ENCODE results near the gene PSTPIP1. TPM values are rescaled to one million over a fixed set of nuclear protein-coding genes. Genes with fewer than 3 reads are reported as not detected.

Gene PSTPIP1
- total and polyA plus RNA-seq, 2 experiments from 2014 or later: not detected

- 71% methylated on average over 21 of the region's 21 CpGs for WGBS (ENCODE audit: low lambda C conversion rate, missing lambda C conversion rate)
- no peaks in the 10 kb centered on the region for H3K9me3 ChIP-seq (ENCODE audit: low read depth)
- no peak overlapping the region for H3K27ac ChIP-seq
- H3K79me2 ChIP-seq: no peaks in the 10 kb centered on the region
- no peak overlapping the region for H3K4me3 ChIP-seq
- H3K4me1 ChIP-seq (ENCODE audit: insufficient read depth): no peaks in the 10 kb centered on the region
- no peaks in the 10 kb centered on the region for H3K36me3 ChIP-seq (replicated peaks; ENCODE audit: insufficient read depth, low read depth)
- no peak overlapping the region for H3K4me2 ChIP-seq
- no peaks in the 10 kb centered on the region for H3K9me2 ChIP-seq (replicated peaks; ENCODE audit: insufficient read depth)
- no peaks in the 10 kb centered on the region for H3K27me3 ChIP-seq
- no peak overlapping the region for H2AFZ ChIP-seq
- TF ChIP-seq CTCF (IDR thresholded peaks at IDR 0.05; ENCODE audit: poor library complexity): no peak
- TF ChIP-seq EZH2phosphoT487 (IDR thresholded peaks at IDR 0.05; ENCODE audit: low read depth, severe bottlenecking, unreplicated experiment): no peak
- no peak for TF ChIP-seq EZH2 (IDR thresholded peaks at IDR 0.05; ENCODE audit: borderline replicate concordance)
- peak; percentile 39 for DNase-seq (ENCODE audit: low spot score)
- no peaks in the 10 kb centered on the region for H4K20me1 ChIP-seq (ENCODE audit: insufficient read depth, poor library complexity, severe bottlenecking)
Measured at GRCh38 chr15:76972389-76973361, 22.3 kb upstream of the PSTPIP1 start.

GRCh38 chr15:76973362-76973743, 21.6 kb upstream of the PSTPIP1 start:
- Histone ChIP-seq H2AFZ (no peak overlapping the region), H3K4me2 (no peak overlapping the region), H3K27me3 (no peaks in the 10 kb centered on the region), H3K9me3 (ENCODE audit: low read depth) (no peaks in the 10 kb centered on the region), H3K36me3 (replicated peaks; ENCODE audit: insufficient read depth, low read depth) (no peaks in the 10 kb centered on the region), H3K79me2 (no peaks in the 10 kb centered on the region), H3K4me1 (ENCODE audit: insufficient read depth) (no peaks in the 10 kb centered on the region), H3K4me3 (no peak overlapping the region), H4K20me1 (ENCODE audit: insufficient read depth, poor library complexity, severe bottlenecking) (no peaks in the 10 kb centered on the region), H3K27ac (no peak overlapping the region), H3K9me2 (replicated peaks; ENCODE audit: insufficient read depth) (no peaks in the 10 kb centered on the region)
- DNase-seq (ENCODE audit: low spot score): no peak
- TF ChIP-seq EZH2phosphoT487 (IDR thresholded peaks at IDR 0.05; ENCODE audit: low read depth, severe bottlenecking, unreplicated experiment) (no peak), CTCF (IDR thresholded peaks at IDR 0.05; ENCODE audit: poor library complexity) (peak; percentile 30)
- WGBS (ENCODE audit: low lambda C conversion rate, missing lambda C conversion rate): 21% methylated on average over 4 of the region's 4 CpGs

- TF ChIP-seq EZH2 (IDR thresholded peaks at IDR 0.05; ENCODE audit: borderline replicate concordance) (no peak), CTCF (IDR thresholded peaks at IDR 0.05; ENCODE audit: poor library complexity) (no peak), EZH2phosphoT487 (IDR thresholded peaks at IDR 0.05; ENCODE audit: low read depth, severe bottlenecking, unreplicated experiment) (no peak)
- Histone ChIP-seq H3K79me2 (no peaks in the 10 kb centered on the region), H3K9me2 (replicated peaks; ENCODE audit: insufficient read depth) (no peaks in the 10 kb centered on the region), H3K27ac (no peak overlapping the region), H3K4me3 (no peak overlapping the region), H2AFZ (no peak overlapping the region), H3K27me3 (no peaks in the 10 kb centered on the region), H3K4me1 (ENCODE audit: insufficient read depth) (no peaks in the 10 kb centered on the region), H3K9me3 (ENCODE audit: low read depth) (no peaks in the 10 kb centered on the region), H3K36me3 (replicated peaks; ENCODE audit: insufficient read depth, low read depth) (no peaks in the 10 kb centered on the region), H4K20me1 (ENCODE audit: insufficient read depth, poor library complexity, severe bottlenecking) (no peaks in the 10 kb centered on the region), H3K4me2 (no peak overlapping the region)
- no peak for DNase-seq (ENCODE audit: low spot score)
- 77% methylated on average over 2 of the region's 2 CpGs for WGBS (ENCODE audit: low lambda C conversion rate, missing lambda C conversion rate)
Measured at GRCh38 chr15:76973906-76974305, 21.0 kb upstream of the PSTPIP1 start.
